Prostate gland (tissue), 2 donors: ENCODE measurements around the gene CERS6. TPM values are rescaled to one million over a fixed set of nuclear protein-coding genes. Genes with fewer than 3 reads are reported as not detected.

ENCODE experiments used
- DNase-seq: peaks from one replicate; pipeline ENCODE4 v3.0.0-alpha.2; 2019; ENCODE audit warnings: low spot score
- H3K27ac ChIP-seq, 2 donors: fragments of 200-600 bp; sonication (generic); 2 replicates each; pipeline ENCODE4 v1.5.1; 2017 to 2019
- H3K27me3 ChIP-seq: fragments of 200-600 bp; sonication (generic); replicated peaks from 2 replicates; pipeline ENCODE4 v1.5.1; 2019; ENCODE audit not compliant: insufficient read depth
- H3K36me3 ChIP-seq, 2 donors: fragments of 200-600 bp; sonication (generic); 1 replicate in 1 of 2; 2 replicates in 1 of 2; pipeline versions ENCODE4 v1.5.1 to v1.8.1; 2017 to 2019
- H3K4me1 ChIP-seq: fragments of 200-600 bp; sonication (generic); replicated peaks from 2 replicates; pipeline ENCODE4 v1.5.1; 2019
- H3K4me3 ChIP-seq, 2 donors: fragments of 200-600 bp; sonication (generic); 2 replicates each; pipeline ENCODE4 v1.5.1; 2017 to 2019
- H3K9me3 ChIP-seq: fragments of 200-600 bp; sonication (generic); 2 replicates; pipeline ENCODE4 v1.5.1; 2017
- CTCF ChIP-seq, 4 experiments: fragments of 200-600 bp in 2 of 4; fragments of 450-650 bp in 2 of 4; sonication (generic) in 2 of 4; IDR thresholded peaks; 1 replicate in 3 of 4; 2 replicates in 1 of 4; pipeline ENCODE4 v1.5.1; 2016 to 2019; ENCODE audit warnings: antibody characterized with exemption in 4 of 4, mild to moderate bottlenecking in 2 of 4, moderate library complexity in 2 of 4
- POLR2A ChIP-seq: fragments of 450-650 bp; IDR thresholded peaks from one replicate; pipeline ENCODE4 v1.6.1; 2016; ENCODE audit warnings: antibody characterized with exemption, mild to moderate bottlenecking
- POLR2AphosphoS5 ChIP-seq: sonication (generic); formaldehyde crosslinking; IDR thresholded peaks from one replicate; pipeline ENCODE4 v1.6.1; 2017; ENCODE audit warnings: antibody characterized with exemption
- WGBS: methylation state at CpG from one replicate; pipeline ENCODE4 v1.1.5; 2018; 5-methylcytosine and 5-hydroxymethylcytosine counted together
- intact Hi-C: fragments of 100-400 bp; cut with DNase I; formaldehyde crosslinking; loops from one replicate; pipeline ENCODE4 v1.14.2; 2022
- total RNA-seq, 2 donors: library from RNA; depleted of rRNA; stranded (reverse); fragments of >200 nt; gene quantifications; one replicate each; pipeline ENCODE4 v1.1.0, GENCODE V29; 2016

The CERS6 gene
- total RNA-seq, 2 donors from 2014 or later: 30.1 to 67.8 TPM

GRCh38 chr2:168730344-168730743 lies 274.3 kb downstream of the CERS6 start:
- H3K4me1 ChIP-seq: no peaks in the 10 kb centered on the region
- no peaks in the 10 kb centered on the region for H3K9me3 ChIP-seq
- no peaks in the 10 kb centered on the region for H3K36me3 ChIP-seq
- TF ChIP-seq POLR2A: no peak
- no peak for TF ChIP-seq POLR2AphosphoS5
- no peak for TF ChIP-seq CTCF (IDR thresholded peaks at IDR 0.05)
- no peak for DNase-seq
- no peak overlapping the region for H3K4me3 ChIP-seq
- intact Hi-C loops: no loop called here
- 83% methylated on average over 4 of the region's 4 CpGs for WGBS
- no peak overlapping the region for H3K27ac ChIP-seq
- no peaks in the 10 kb centered on the region for H3K27me3 ChIP-seq

DNA sequence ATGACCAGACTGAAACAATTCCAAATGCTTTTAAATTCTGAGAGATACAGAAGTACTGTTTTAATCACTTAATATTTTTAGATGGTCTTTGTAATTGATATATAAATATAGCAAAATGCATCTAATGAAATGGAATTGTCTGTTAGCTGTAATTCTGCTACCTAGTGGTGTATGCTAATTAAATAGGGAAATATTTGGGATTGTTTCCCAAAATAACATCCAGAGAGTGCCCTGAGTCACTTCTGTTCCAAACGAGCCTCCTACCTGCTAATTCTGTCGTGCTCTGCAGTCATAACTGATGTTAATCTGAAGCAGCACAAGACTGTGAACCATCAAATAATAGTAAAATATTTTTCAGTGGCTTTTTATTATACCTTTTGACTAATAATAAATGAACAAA lies 274.9 kb downstream of the CERS6 start:
- H3K27me3 ChIP-seq: no peaks in the 10 kb centered on the region
- intact Hi-C loops: no loop called here
- no peaks in the 10 kb centered on the region for H3K4me1 ChIP-seq
- no peak overlapping the region for H3K4me3 ChIP-seq
- no peaks in the 10 kb centered on the region for H3K9me3 ChIP-seq
- no peak for DNase-seq
- no peak overlapping the region for H3K27ac ChIP-seq
- TF ChIP-seq POLR2A (no peak), POLR2AphosphoS5 (no peak), CTCF (IDR thresholded peaks at IDR 0.05) (no peak)
- WGBS: 44% methylated on average over 2 of the region's 2 CpGs
- H3K36me3 ChIP-seq: no peaks in the 10 kb centered on the region

DNA sequence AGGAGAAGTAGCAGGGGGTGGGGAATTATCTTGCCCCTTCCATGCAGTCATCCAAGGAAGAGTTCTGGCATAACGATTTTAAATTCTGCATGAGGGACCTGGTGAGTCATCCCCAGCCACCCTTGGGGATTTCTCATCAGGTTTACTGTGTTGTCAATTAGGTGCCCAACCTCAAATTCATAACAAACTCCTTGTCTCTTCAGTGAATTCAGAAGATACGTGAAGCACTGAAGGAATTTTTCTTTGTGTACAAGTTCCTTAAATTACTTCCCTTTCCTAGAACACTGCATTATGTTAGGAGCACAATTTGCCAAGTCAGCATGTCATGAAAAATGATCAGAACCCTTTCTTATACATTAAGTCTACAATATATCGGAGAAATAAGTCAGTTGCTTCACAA lies 275.5 kb downstream of the CERS6 start:
- no peaks in the 10 kb centered on the region for H3K27me3 ChIP-seq
- no peak overlapping the region for H3K27ac ChIP-seq
- no peaks in the 10 kb centered on the region for H3K4me1 ChIP-seq
- TF ChIP-seq POLR2AphosphoS5 (no peak), POLR2A (no peak), CTCF (IDR thresholded peaks at IDR 0.05) (no peak)
- DNase-seq: no peak
- intact Hi-C loops: no loop called here
- 79% methylated on average over 3 of the region's 3 CpGs for WGBS
- H3K4me3 ChIP-seq: no peak overlapping the region
- H3K36me3 ChIP-seq: no peaks in the 10 kb centered on the region
- H3K9me3 ChIP-seq: no peaks in the 10 kb centered on the region

DNA sequence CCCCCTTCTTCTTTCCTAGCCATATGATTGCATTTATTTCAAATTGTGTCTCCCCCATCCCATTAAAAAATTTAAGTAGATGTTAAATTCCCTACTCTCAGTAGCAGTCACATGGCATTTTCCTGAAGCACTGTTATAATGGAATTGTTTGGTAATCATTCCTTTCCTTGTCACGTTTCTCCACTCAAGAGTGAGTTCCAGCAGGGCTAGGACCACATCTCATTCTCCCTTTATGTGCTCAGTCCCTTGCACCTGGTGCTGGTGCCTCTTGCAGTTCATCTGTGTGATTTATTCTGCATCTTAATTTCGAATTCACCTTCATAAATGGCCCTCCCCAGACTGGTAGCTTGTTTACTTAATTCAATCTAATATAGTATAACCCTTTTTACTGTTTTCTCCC lies 276.0 kb downstream of the CERS6 start:
- DNase-seq: no peak
- Histone ChIP-seq H3K9me3 (no peaks in the 10 kb centered on the region), H3K27ac (no peak overlapping the region), H3K4me1 (no peaks in the 10 kb centered on the region), H3K36me3 (no peaks in the 10 kb centered on the region), H3K27me3 (no peaks in the 10 kb centered on the region), H3K4me3 (no peak overlapping the region)
- TF ChIP-seq POLR2A (no peak), CTCF (IDR thresholded peaks at IDR 0.05) (no peak), POLR2AphosphoS5 (no peak)
- 85% methylated on average over 2 of the region's 2 CpGs for WGBS
- intact Hi-C loops: no loop called here

- Histone ChIP-seq H3K4me3 (no peak overlapping the region), H3K9me3 (no peaks in the 10 kb centered on the region), H3K27me3 (no peaks in the 10 kb centered on the region), H3K27ac (no peak overlapping the region), H3K4me1 (no peaks in the 10 kb centered on the region), H3K36me3 (no peaks in the 10 kb centered on the region)
- no peak for DNase-seq
- intact Hi-C loops: no loop called here
- TF ChIP-seq POLR2A (no peak), POLR2AphosphoS5 (no peak), CTCF (IDR thresholded peaks at IDR 0.05) (no peak)
Measured at GRCh38 chr2:168732506-168732905, 276.4 kb downstream of the CERS6 start.
